SH-SY5Y (cell line): ENCODE data around the gene AMER2.

ENCODE experiments used
- GATA2 ChIP-seq: IDR thresholded peaks from 2 replicates; pipeline ENCODE4 v1.6.1; 2011; ENCODE audit warnings: mild to moderate bottlenecking, low read depth, low read length
- GATA3 ChIP-seq: IDR thresholded peaks from 2 replicates; pipeline ENCODE4 v1.6.1; 2011; ENCODE audit warnings: low read depth, mild to moderate bottlenecking, low read length, moderate library complexity

AMER2 gene

DNA sequence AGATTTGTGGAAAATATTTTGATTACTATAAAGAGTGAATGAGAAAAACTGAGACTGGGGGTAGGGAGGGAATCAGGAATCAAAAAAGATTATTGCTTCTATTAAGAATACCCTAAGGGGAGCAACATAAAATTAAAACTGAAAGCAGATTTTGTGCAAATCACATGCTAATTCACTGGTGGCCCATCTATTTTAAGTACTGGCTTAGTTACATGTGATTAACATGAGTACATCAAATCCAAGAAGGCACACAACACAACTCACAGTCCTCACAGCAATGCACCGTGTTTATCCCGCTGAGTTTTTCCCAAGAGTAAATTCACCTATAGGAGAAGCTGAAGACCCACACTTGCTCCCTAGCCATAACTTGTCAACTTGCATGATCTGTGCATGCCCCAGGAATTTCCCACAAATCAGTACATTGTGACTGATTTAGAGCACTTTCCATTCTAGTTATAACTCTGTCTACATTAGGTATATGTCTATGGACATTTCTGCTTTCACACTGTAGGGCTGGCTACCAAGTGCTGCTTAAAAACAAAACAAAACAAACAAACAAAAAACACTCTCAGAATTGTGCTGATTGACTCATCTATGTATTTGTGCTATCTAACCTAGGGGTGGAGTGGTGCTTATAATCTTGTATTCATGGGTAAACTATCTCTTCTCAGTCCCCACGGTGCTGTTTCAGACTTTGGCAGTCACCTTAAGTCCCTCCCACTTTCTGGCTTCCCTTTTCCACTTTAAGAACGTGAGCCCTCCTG, 24.3 kb downstream of the AMER2 start:
- TF ChIP-seq GATA3: no peak
- no peak for TF ChIP-seq GATA2

- no peak for TF ChIP-seq GATA2
- no peak for TF ChIP-seq GATA3
Measured at GRCh38 chr13:25143706-25144105, 28.4 kb downstream of the AMER2 start.

- TF ChIP-seq GATA2 (no peak), GATA3 (no peak)
Measured at GRCh38 chr13:25141042-25141441, 31.0 kb downstream of the AMER2 start.

- no peak for TF ChIP-seq GATA2
- no peak for TF ChIP-seq GATA3
Measured at GRCh38 chr13:25137788-25138115, 34.3 kb downstream of the AMER2 start.

- TF ChIP-seq GATA2 (no peak), GATA3 (no peak)
Measured at GRCh38 chr13:25136880-25137787, 35.0 kb downstream of the AMER2 start.

- TF ChIP-seq GATA2 (no peak), GATA3 (no peak)
Measured at GRCh38 chr13:25135896-25136295, 36.2 kb downstream of the AMER2 start.

DNA sequence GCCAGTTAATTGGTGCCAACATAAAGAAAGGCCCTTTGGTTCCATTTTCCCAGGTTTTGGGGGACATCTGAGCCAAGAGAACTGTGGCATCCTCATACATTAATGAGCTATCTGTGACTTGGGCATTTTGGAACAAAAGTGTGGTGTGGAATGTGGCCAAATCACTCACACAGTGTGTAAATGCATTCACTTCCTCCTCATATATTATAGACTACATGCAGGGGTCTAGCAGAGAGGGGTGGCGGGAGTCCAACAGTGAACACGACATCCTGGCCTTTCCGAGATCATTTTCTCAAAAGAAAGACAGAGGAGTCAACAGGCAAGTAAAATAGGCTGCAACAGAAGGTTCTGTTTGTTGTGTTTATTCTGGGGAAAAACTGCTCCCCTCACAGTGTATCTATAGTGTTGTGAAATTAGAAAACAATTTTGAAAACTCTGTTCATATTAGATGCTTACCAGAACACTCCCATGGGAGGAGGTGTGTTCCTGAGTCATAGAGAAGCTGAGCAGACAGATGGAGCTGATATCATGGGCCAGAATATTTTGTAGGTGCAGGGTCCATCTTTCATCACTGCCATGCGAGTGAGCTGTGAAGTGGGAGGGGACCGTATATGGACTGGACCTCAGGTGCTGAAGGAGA, 39.2 kb downstream of the AMER2 start:
- TF ChIP-seq GATA3 (no peak), GATA2 (no peak)

DNA sequence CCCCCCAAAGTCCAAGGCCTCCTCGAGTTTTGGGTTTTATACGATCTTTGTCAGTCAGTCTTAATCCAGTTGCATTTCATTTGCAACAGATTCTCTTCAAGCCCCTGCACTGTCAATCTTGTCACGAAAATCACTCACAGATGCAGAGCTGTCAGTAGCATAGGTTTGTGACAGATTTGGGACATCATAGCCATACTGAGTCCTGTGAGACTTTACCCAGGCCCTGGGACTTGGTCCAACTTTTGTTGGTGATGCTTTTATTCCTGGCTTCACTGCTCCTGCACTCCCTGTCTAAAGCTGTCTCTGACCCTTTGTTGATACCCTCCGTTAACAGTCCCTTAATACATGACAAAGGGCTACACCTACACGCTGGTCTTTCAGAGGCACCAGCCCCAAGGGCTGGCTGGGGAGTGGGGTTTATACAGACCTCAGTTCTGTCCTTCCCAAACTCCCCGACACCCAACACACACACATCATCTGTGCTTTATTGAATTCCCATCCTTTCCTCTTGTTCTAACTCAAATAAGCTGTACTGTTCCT, 40.1 kb downstream of the AMER2 start:
- TF ChIP-seq GATA2: no peak
- TF ChIP-seq GATA3: no peak

DNA sequence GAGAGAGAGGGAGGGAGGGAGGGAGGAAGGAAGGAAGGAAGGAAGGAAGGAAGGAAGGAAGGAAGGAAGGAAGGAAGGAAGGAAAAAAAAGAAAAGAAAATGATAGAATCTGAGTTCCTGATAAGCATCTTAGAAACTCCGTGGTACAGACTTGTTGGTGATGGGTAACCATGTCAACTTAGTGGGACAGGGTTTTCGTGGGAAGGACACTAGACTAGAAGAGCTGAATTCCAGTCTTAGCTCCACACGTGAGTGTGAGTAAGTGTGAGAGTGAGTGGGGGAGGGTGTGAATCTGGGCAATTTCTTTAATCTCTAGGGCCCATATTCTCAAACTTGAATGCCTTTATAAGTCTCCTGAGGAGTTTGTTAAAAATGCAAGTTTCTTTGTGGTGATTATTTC, 41.1 kb downstream of the AMER2 start:
- TF ChIP-seq GATA2 (no peak), GATA3 (no peak)

GRCh38 chr13:25118378-25118905, 53.6 kb downstream of the AMER2 start:
- TF ChIP-seq GATA2 (no peak), GATA3 (no peak)

DNA sequence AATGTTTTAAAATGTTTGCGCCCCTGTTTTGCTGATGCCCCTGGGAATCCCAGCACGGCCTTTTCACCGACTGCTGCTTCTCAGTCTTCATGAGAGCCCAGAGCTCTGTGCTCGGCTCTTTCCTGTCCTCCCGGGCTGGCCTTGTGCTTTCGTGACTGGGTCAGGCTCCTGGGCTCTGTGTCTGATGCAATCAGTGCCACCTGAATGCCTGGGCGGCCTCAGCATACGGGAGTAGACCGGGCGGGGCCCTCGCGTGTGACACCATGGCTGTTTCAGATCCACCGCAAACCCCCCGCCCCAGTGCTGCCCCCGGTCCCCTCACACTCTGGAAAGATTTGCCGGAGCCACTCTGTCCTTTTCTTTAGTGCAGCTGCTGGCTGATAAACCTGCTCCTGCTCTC, 54.8 kb downstream of the AMER2 start:
- TF ChIP-seq GATA3 (no peak), GATA2 (no peak)

GRCh38 chr13:25116044-25116443, 56.0 kb downstream of the AMER2 start:
- TF ChIP-seq GATA2 (no peak), GATA3 (no peak)

- no peak for TF ChIP-seq GATA3
- TF ChIP-seq GATA2: no peak
Measured at GRCh38 chr13:25114220-25114619, 57.9 kb downstream of the AMER2 start.

GRCh38 chr13:25112695-25113255, 59.3 kb downstream of the AMER2 start:
- TF ChIP-seq GATA2 (no peak), GATA3 (no peak)
